ENCODE results near the gene EXOSC7. TPM values are rescaled to one million over a fixed set of nuclear protein-coding genes. Genes with fewer than 3 reads are reported as not detected.
"Not testable (repeated sequence)": the region's sequence is repeated elsewhere in the genome, so short reads cannot be mapped to it uniquely, and the experiment has no call there.

Gene EXOSC7
- total RNA-seq, 4 donors from 2014 or later = 33.1 to 57.5 (median 56.3) TPM

DNA sequence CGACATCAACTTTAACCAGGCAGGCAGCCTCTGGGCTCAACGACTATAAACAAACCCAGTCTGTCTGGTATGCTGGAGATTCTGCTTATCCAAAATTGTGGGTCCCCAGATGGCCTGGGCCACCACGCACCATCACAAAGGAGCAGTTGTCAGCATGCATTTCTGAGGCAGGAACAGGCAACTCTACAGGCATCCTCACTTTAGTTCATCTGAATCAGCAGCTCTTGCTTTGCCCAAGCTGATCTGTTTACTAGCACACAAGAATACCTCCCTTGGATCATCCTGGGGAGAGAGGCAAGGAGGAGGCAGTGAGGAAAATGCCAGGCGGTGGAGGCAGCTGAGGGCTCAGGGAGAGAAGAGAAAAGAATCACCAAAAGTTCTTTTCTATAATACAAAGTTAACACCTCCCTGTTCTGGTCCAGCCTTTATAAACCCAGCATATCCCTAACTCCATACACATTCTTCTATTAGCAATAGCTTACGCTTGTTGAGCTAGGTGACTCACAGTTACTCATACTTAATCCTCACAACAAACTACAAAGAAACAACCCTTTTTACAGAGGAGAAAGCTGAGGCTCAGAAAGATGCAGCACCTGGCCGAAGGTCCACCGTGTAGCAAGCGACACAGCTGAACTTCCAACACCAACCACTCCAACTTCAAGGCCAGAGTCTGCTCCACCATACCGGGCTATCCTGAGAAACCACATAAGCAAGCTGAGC, 33.7 kb upstream of the EXOSC7 start:
- TF ChIP-seq POLR2A (IDR thresholded peaks at IDR 0.05) = no peak
- TF ChIP-seq, protein P1, sequence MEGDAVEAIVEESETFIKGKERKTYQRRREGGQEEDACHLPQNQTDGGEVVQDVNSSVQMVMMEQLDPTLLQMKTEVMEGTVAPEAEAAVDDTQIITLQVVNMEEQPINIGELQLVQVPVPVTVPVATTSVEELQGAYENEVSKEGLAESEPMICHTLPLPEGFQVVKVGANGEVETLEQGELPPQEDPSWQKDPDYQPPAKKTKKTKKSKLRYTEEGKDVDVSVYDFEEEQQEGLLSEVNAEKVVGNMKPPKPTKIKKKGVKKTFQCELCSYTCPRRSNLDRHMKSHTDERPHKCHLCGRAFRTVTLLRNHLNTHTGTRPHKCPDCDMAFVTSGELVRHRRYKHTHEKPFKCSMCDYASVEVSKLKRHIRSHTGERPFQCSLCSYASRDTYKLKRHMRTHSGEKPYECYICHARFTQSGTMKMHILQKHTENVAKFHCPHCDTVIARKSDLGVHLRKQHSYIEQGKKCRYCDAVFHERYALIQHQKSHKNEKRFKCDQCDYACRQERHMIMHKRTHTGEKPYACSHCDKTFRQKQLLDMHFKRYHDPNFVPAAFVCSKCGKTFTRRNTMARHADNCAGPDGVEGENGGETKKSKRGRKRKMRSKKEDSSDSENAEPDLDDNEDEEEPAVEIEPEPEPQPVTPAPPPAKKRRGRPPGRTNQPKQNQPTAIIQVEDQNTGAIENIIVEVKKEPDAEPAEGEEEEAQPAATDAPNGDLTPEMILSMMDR (IDR thresholded peaks at IDR 0.05) = no peak
- 84 to 94% methylated on average over 9 of the region's 9 CpGs for WGBS, 2 donors
- H3K27me3 ChIP-seq = no peaks in the 10 kb centered on the region
- H3K4me1 ChIP-seq = peaks cover 34 to 47% of the 10 kb centered on the region in 2 donors
- H3K36me3 ChIP-seq = peaks cover 12 to 16% of the 10 kb centered on the region in 2 donors
- H3K4me3 ChIP-seq (replicated peaks in 1 of 3) = no peak overlapping the region
- no peaks in the 10 kb centered on the region for H3K9me3 ChIP-seq
- intact Hi-C loops (cut with DNase I) = no loop called here
- DNase-seq = no peak
- no peak overlapping the region for H3K27ac ChIP-seq

DNA sequence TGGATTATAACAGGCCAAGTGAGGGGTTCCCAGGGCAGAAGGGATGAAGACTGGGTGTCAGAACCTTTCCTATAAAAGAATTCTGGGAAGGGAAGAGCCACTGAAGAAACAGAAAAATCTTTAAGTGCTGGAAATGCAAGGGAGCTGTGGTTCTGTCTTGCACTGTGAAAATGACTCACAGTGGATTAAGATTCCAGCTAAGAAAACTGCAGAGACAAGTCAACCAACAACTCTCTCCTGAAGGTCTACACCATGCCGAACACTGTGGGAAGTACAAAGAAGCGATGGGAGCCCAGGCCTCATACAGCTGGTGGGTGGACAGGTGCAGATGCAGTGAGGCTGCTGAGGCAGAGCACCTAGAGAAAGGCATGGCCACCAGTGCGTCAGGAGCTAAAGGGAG, 27.8 kb upstream of the EXOSC7 start:
- 97 to 98% methylated on average over 3 of the region's 3 CpGs for WGBS, 2 donors
- TF ChIP-seq POLR2A (IDR thresholded peaks at IDR 0.05) = no peak
- TF ChIP-seq, protein P1 (IDR thresholded peaks at IDR 0.05) = no peak
- H3K4me3 ChIP-seq (replicated peaks in 1 of 3) = no peak overlapping the region
- no peaks in the 10 kb centered on the region for H3K9me3 ChIP-seq
- peaks cover 3 to 6% of the 10 kb centered on the region in 2 donors for H3K36me3 ChIP-seq
- DNase-seq = no peak
- intact Hi-C loops (cut with DNase I) = no loop called here
- H3K4me1 ChIP-seq = peaks cover 6 to 11% of the 10 kb centered on the region in 2 donors
- no peak overlapping the region for H3K27ac ChIP-seq
- H3K27me3 ChIP-seq = no peaks in the 10 kb centered on the region

DNA sequence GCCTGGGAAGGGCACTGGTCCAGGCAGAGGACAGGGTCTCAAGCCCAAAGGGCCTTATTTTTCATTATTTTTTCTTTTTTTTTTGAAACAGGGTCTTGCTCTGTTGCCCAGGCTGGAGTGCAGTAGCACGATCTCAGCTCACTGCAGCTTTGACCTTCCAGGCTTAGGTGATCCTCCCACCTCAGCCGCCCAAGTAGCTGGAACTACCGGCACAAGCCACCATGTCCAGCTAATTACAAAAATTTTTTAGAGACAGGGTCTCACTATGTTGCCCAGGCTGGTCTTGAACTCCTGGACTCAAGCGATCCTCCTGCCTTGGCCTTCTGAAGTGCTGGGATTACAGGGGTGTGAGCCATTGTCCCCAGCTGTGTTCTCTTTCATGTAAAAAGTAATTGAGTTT, 26.3 kb upstream of the EXOSC7 start:
- peaks cover 6 to 11% of the 10 kb centered on the region in 2 donors for H3K4me1 ChIP-seq
- intact Hi-C loops (cut with DNase I); H3K36me3 ChIP-seq; H3K4me3 ChIP-seq (replicated peaks in 1 of 3); H3K27ac ChIP-seq; H3K27me3 ChIP-seq; H3K9me3 ChIP-seq; DNase-seq: not testable (repeated sequence)
- 95 to 97% methylated on average over 4 of the region's 4 CpGs for WGBS, 2 donors

- no peaks in the 10 kb centered on the region for H3K27me3 ChIP-seq
- no peak overlapping the region for H3K4me3 ChIP-seq (replicated peaks in 1 of 3)
- WGBS, 2 donors = 87 to 97% methylated on average over 2 of the region's 2 CpGs
- intact Hi-C loops (cut with DNase I) = no loop called here
- no peaks in the 10 kb centered on the region for H3K36me3 ChIP-seq
- H3K27ac ChIP-seq = no peak overlapping the region
- TF ChIP-seq, protein P1 (IDR thresholded peaks at IDR 0.05) = no peak
- TF ChIP-seq POLR2A (IDR thresholded peaks at IDR 0.05) = no peak
- H3K9me3 ChIP-seq = no peaks in the 10 kb centered on the region
- no peak for DNase-seq
- H3K4me1 ChIP-seq = peaks cover 6 to 11% of the 10 kb centered on the region in 2 donors
These were observed 25.7 kb upstream of the EXOSC7 start for GRCh38 chr3:44950275-44950734.

DNA sequence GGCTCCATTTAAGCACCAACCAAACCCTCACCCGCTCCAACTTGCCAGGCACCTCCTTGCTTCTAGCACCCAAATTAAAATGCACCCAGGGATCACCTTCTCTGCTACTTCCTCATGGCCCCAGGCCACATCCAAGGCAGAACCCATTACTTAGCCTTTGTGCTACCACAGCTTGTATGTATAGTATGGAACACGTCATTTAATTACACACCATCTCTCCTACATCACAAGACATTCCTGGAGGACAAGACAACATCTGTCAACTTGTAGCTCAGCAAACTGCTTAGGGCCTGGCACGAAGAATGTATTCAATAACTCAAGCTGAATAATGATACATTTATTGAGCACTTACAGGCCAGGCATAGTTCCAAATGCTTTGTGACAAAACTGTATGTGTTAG, 23.4 kb upstream of the EXOSC7 start:
- WGBS, 2 donors = 93 to 96% methylated on average over 3 of the region's 3 CpGs
- DNase-seq = no peak
- H3K4me3 ChIP-seq (replicated peaks in 1 of 3) = no peak overlapping the region
- intact Hi-C loops (cut with DNase I) = no loop called here
- no peaks in the 10 kb centered on the region for H3K4me1 ChIP-seq
- no peaks in the 10 kb centered on the region for H3K27me3 ChIP-seq
- TF ChIP-seq, protein P1 (IDR thresholded peaks at IDR 0.05) = no peak
- no peak for TF ChIP-seq POLR2A (IDR thresholded peaks at IDR 0.05)
- no peaks in the 10 kb centered on the region for H3K9me3 ChIP-seq
- H3K27ac ChIP-seq = no peak overlapping the region
- peaks cover 0 to 4% of the 10 kb centered on the region in 2 donors for H3K36me3 ChIP-seq

Data from thyroid gland (tissue), 4 donors.